SK-N-SH treated with all-trans-retinoic acid at 6 μM for 48 hours (cell line): ENCODE results near the gene MRPL44.

ENCODE experiments used
- ATAC-seq: fragments of 200-7000 bp; cut with Tn5 transposase; 3 replicates; pipeline ENCODE4 v1.9.1; 2020; ENCODE audit warnings: mild to moderate bottlenecking, moderate library complexity
- ARNTL ChIP-seq: fragments of 450-650 bp; formaldehyde crosslinking; IDR thresholded peaks from 2 replicates; pipeline ENCODE4 v1.5.0; 2020; ENCODE audit warnings: low read depth, mild to moderate bottlenecking, moderate library complexity, borderline replicate concordance
- CSDC2 ChIP-seq: fragments of 250-450 bp; sonication (Bioruptor Pico); IDR thresholded peaks from 2 replicates; pipeline ENCODE4 v1.5.0; 2020; ENCODE audit warnings: mild to moderate bottlenecking, moderate library complexity
- GLIS3 ChIP-seq: fragments of 250-450 bp; sonication (Bioruptor Pico); IDR thresholded peaks from 2 replicates; pipeline ENCODE4 v1.5.0; 2020; ENCODE audit warnings: mild to moderate bottlenecking, moderate library complexity
- ISL1 ChIP-seq: fragments of 250-450 bp; sonication (Bioruptor Pico); IDR thresholded peaks from 2 replicates; pipeline ENCODE4 v2.1.2; 2022; ENCODE audit warnings: mild to moderate bottlenecking, moderate library complexity
- OSR1 ChIP-seq: fragments of 250-450 bp; sonication (Bioruptor Pico); IDR thresholded peaks from 2 replicates; pipeline ENCODE4 v1.8.0; 2022; ENCODE audit warnings: moderate library complexity, mild to moderate bottlenecking, inconsistent platforms
- PPARA ChIP-seq: fragments of 250-450 bp; sonication (Bioruptor Pico); IDR thresholded peaks from 2 replicates; pipeline ENCODE4 v1.5.0; 2020; ENCODE audit warnings: mild to moderate bottlenecking, borderline replicate concordance
- RARB ChIP-seq: fragments of 250-450 bp; sonication (Bioruptor Pico); IDR thresholded peaks from 2 replicates; pipeline ENCODE4 v1.8.0; 2021; ENCODE audit warnings: mild to moderate bottlenecking, moderate library complexity
- ZC3H10 ChIP-seq: fragments of 250-450 bp; sonication (Bioruptor Pico); IDR thresholded peaks from 2 replicates; pipeline ENCODE4 v1.5.1; 2021; ENCODE audit warnings: mild to moderate bottlenecking, moderate library complexity
- ZFP3 ChIP-seq: fragments of 250-450 bp; sonication (Bioruptor Pico); IDR thresholded peaks from 2 replicates; pipeline ENCODE4 v1.5.0; 2020; ENCODE audit warnings: mild to moderate bottlenecking, moderate library complexity
- ZNF565 ChIP-seq: fragments of 450-650 bp; formaldehyde crosslinking; conservative IDR thresholded peaks from 2 replicates; pipeline ENCODE4 v1.5.0; 2020; ENCODE audit warnings: low read depth, mild to moderate bottlenecking, moderate library complexity
- ZNF70 ChIP-seq: fragments of 450-650 bp; formaldehyde crosslinking; IDR thresholded peaks from 2 replicates; pipeline ENCODE4 v1.5.0; 2020; ENCODE audit warnings: mild to moderate bottlenecking, moderate library complexity
- ZNF8 ChIP-seq: fragments of 450-650 bp; formaldehyde crosslinking; IDR thresholded peaks from 2 replicates; pipeline ENCODE4 v1.5.0; 2020; ENCODE audit warnings: mild to moderate bottlenecking, moderate library complexity
- TF ChIP-seq, protein P1 (sequence below): fragments of 250-450 bp; sonication (Bioruptor Pico); IDR thresholded peaks from 2 replicates; pipeline ENCODE4 v1.5.1; 2020; ENCODE audit warnings: low read depth, mild to moderate bottlenecking, moderate library complexity
- TF ChIP-seq, protein P2 (sequence below): fragments of 250-450 bp; sonication (Bioruptor Pico); IDR thresholded peaks from 2 replicates; pipeline ENCODE4 v1.5.0; 2020; ENCODE audit warnings: mild to moderate bottlenecking, moderate library complexity
- TF ChIP-seq, protein P3 (sequence below): fragments of 250-450 bp; sonication (Bioruptor Pico); IDR thresholded peaks from 2 replicates; pipeline ENCODE4 v1.8.0; 2021; ENCODE audit warnings: low read depth, mild to moderate bottlenecking, moderate library complexity, borderline replicate concordance
- TF ChIP-seq, protein P4 (sequence below): fragments of 250-450 bp; sonication (Bioruptor Pico); IDR thresholded peaks from 2 replicates; pipeline ENCODE4 v1.5.1; 2021; ENCODE audit warnings: mild to moderate bottlenecking, moderate library complexity
- TF ChIP-seq, protein P5 (sequence below): fragments of 250-450 bp; sonication (Bioruptor Pico); IDR thresholded peaks from 2 replicates; pipeline ENCODE4 v1.8.0; 2020; ENCODE audit warnings: mild to moderate bottlenecking, moderate library complexity, borderline replicate concordance

MRPL44 gene

DNA sequence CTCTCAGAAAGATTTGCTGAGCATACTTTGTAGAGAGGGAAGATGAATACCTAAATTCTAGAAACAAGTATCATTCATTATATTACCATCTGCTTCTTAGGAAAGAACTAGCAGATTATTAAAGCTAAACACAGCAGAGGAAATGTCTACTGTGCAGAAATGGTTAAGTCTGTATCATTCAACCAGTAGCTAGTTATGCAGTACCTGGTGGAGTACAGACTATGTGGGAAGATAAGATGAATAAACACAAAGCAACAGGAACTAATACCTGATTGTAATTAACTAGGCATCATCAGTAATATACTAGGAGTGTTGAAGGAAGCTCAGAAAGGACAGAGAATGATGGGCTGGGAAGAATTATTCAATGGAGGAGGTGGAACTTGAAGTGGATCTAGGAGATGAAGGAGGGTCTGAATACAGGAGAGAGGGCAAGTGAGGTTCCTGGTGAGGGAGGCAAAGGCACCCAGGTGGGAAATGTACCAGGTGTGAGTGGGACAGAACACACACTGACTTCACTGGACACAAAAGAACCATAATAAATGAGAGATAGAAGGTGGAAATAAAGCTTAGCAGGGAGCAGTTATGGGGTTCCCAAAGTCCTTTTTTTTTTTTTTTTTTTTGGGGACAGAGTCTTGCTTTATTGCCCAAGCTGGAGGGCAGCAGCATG lies 21.7 kb upstream of the MRPL44 start:
- TF ChIP-seq, protein P1, sequence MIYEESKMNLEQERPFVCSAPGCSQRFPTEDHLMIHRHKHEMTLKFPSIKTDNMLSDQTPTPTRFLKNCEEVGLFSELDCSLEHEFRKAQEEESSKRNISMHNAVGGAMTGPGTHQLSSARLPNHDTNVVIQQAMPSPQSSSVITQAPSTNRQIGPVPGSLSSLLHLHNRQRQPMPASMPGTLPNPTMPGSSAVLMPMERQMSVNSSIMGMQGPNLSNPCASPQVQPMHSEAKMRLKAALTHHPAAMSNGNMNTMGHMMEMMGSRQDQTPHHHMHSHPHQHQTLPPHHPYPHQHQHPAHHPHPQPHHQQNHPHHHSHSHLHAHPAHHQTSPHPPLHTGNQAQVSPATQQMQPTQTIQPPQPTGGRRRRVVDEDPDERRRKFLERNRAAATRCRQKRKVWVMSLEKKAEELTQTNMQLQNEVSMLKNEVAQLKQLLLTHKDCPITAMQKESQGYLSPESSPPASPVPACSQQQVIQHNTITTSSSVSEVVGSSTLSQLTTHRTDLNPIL = no peak
- no peak for TF ChIP-seq ZC3H10 (CRISPR knock-in tag)
- TF ChIP-seq RARB (CRISPR knock-in tag) = no peak
- TF ChIP-seq ZNF70 (CRISPR knock-in tag) = no peak
- TF ChIP-seq GLIS3 (CRISPR knock-in tag) = no peak
- TF ChIP-seq, protein P2, sequence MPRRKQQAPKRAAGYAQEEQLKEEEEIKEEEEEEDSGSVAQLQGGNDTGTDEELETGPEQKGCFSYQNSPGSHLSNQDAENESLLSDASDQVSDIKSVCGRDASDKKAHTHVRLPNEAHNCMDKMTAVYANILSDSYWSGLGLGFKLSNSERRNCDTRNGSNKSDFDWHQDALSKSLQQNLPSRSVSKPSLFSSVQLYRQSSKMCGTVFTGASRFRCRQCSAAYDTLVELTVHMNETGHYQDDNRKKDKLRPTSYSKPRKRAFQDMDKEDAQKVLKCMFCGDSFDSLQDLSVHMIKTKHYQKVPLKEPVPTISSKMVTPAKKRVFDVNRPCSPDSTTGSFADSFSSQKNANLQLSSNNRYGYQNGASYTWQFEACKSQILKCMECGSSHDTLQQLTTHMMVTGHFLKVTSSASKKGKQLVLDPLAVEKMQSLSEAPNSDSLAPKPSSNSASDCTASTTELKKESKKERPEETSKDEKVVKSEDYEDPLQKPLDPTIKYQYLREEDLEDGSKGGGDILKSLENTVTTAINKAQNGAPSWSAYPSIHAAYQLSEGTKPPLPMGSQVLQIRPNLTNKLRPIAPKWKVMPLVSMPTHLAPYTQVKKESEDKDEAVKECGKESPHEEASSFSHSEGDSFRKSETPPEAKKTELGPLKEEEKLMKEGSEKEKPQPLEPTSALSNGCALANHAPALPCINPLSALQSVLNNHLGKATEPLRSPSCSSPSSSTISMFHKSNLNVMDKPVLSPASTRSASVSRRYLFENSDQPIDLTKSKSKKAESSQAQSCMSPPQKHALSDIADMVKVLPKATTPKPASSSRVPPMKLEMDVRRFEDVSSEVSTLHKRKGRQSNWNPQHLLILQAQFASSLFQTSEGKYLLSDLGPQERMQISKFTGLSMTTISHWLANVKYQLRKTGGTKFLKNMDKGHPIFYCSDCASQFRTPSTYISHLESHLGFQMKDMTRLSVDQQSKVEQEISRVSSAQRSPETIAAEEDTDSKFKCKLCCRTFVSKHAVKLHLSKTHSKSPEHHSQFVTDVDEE (CRISPR knock-in tag) = no peak
- no peak for TF ChIP-seq OSR1
- no peak for TF ChIP-seq ISL1
- no peak for TF ChIP-seq PPARA (CRISPR knock-in tag)
- TF ChIP-seq CSDC2 (CRISPR knock-in tag) = no peak
- no peak for TF ChIP-seq ZNF8 (CRISPR knock-in tag)
- TF ChIP-seq ZNF565 = no peak
- TF ChIP-seq, protein P3, sequence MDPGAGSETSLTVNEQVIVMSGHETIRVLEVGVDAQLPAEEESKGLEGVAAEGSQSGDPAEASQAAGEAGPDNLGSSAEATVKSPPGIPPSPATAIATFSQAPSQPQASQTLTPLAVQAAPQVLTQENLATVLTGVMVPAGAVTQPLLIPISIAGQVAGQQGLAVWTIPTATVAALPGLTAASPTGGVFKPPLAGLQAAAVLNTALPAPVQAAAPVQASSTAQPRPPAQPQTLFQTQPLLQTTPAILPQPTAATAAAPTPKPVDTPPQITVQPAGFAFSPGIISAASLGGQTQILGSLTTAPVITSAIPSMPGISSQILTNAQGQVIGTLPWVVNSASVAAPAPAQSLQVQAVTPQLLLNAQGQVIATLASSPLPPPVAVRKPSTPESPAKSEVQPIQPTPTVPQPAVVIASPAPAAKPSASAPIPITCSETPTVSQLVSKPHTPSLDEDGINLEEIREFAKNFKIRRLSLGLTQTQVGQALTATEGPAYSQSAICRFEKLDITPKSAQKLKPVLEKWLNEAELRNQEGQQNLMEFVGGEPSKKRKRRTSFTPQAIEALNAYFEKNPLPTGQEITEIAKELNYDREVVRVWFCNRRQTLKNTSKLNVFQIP (CRISPR knock-in tag) = no peak
- no peak for ATAC-seq

DNA sequence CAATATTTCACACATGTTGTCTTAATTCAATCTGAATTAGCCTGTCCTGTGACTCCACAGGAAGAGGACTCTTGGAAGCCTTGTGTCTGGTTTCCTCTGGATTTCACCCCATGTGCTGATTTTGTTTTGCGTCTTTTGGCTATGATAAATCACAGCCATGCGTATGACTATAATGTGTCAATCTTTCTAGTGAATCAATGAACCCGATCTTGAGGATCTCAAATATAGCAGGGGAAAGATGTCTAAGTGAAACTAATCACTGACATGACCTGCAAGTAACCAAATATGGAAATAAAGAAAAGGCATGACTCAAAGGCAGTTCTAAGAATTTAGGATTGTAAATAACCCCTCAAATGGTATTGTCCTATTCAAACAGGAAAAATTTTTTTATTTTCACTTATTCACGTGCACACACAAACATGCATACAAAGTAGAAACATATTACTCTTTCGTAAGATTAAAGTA lies 20.4 kb upstream of the MRPL44 start:
- ATAC-seq = no peak
- TF ChIP-seq ARNTL = no peak
- TF ChIP-seq, protein P3 (CRISPR knock-in tag) = no peak
- TF ChIP-seq, protein P2 (CRISPR knock-in tag) = no peak
- TF ChIP-seq GLIS3 (CRISPR knock-in tag) = no peak
- TF ChIP-seq, protein P4, sequence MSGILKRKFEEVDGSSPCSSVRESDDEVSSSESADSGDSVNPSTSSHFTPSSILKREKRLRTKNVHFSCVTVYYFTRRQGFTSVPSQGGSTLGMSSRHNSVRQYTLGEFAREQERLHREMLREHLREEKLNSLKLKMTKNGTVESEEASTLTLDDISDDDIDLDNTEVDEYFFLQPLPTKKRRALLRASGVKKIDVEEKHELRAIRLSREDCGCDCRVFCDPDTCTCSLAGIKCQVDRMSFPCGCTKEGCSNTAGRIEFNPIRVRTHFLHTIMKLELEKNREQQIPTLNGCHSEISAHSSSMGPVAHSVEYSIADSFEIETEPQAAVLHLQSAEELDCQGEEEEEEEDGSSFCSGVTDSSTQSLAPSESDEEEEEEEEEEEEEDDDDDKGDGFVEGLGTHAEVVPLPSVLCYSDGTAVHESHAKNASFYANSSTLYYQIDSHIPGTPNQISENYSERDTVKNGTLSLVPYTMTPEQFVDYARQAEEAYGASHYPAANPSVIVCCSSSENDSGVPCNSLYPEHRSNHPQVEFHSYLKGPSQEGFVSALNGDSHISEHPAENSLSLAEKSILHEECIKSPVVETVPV = no peak
- no peak for TF ChIP-seq ZFP3 (CRISPR knock-in tag)
- TF ChIP-seq RARB (CRISPR knock-in tag) = no peak
- no peak for TF ChIP-seq ZC3H10 (CRISPR knock-in tag)
- TF ChIP-seq, protein P5, sequence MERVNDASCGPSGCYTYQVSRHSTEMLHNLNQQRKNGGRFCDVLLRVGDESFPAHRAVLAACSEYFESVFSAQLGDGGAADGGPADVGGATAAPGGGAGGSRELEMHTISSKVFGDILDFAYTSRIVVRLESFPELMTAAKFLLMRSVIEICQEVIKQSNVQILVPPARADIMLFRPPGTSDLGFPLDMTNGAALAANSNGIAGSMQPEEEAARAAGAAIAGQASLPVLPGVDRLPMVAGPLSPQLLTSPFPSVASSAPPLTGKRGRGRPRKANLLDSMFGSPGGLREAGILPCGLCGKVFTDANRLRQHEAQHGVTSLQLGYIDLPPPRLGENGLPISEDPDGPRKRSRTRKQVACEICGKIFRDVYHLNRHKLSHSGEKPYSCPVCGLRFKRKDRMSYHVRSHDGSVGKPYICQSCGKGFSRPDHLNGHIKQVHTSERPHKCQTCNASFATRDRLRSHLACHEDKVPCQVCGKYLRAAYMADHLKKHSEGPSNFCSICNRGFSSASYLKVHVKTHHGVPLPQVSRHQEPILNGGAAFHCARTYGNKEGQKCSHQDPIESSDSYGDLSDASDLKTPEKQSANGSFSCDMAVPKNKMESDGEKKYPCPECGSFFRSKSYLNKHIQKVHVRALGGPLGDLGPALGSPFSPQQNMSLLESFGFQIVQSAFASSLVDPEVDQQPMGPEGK = no peak
- TF ChIP-seq OSR1 = no peak
- no peak for TF ChIP-seq ISL1
- TF ChIP-seq ZNF565 = no peak
- TF ChIP-seq, protein P1 = no peak
- no peak for TF ChIP-seq ZNF8 (CRISPR knock-in tag)
